LoVo (cell line): Measurements from ENCODE around the gene FPR3.
"Not testable (repeated sequence)": the region's sequence is repeated elsewhere in the genome, so short reads cannot be mapped to it uniquely, and the experiment has no call there.

ENCODE experiments used
- DNase-seq: peaks from one replicate; pipeline ENCODE4 v3.0.0-alpha.2; 2016; ENCODE audit warnings: low spot score

The FPR3 gene

DNA sequence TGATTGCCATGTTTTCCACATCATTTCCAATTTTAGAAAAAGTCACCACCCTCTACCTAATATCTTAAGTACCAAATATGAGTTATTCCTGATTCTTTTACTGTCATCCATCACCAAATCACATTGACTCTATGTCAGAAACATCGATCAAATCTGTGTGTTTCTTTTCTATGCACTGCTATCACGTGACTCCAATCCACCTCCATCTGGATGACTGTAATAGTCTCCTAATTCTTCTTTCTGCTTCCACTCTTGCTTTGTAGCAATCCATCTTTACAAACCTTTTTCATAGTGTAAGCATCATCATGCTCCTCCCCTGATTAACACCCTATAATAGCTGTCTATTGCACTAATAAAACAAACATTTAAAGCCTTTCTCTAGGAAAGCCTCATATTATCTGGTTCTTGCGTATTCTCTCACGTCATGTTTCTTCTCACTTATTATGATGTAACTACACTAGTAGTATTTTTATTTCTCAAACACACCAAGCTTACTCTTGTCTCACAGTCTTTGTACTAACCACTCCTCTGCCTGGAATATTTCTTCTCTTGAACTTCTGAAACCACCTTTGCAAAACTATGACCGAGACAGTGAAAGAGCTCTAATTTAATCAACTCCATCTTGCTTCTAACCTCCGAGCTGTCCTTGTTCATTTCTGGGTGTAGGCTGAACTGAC, 10.7 kb upstream of the FPR3 start:
- no peak for DNase-seq

DNA sequence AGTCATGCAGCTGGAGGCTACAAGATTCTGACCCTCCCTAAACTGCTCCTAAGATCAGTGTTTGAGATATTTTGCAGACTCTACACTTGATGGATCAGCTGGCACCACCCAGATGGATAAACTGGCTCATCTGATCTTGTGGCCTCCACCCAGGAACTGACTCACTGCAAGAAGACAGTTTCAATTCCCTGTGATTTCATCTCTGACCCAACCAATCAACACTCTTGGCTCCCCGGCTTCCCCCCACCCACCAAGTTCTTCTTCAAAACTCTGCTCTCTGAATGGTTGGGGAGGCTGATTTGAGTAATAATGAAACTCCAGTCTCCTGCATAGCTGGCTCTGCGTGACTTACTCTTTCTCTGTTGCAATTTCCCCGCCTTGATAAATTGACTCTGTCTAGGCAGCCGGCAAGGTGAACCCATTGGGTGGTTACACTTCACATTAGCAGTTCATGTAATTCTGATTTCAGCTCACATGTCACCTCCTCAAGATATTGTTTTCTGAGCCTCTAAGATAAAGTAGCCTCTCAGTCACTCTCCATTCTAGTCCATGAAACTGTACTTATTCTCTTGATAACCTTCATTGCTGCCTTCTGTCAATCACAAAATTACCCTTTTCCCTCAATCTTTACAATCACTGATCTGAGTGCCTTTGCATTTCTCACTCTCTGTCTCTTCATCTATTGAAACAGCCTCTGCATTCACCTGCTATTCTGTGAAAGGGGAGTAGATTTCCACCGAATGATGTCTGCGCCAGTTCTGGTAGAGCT, 9.9 kb upstream of the FPR3 start:
- DNase-seq, result no peak

DNA sequence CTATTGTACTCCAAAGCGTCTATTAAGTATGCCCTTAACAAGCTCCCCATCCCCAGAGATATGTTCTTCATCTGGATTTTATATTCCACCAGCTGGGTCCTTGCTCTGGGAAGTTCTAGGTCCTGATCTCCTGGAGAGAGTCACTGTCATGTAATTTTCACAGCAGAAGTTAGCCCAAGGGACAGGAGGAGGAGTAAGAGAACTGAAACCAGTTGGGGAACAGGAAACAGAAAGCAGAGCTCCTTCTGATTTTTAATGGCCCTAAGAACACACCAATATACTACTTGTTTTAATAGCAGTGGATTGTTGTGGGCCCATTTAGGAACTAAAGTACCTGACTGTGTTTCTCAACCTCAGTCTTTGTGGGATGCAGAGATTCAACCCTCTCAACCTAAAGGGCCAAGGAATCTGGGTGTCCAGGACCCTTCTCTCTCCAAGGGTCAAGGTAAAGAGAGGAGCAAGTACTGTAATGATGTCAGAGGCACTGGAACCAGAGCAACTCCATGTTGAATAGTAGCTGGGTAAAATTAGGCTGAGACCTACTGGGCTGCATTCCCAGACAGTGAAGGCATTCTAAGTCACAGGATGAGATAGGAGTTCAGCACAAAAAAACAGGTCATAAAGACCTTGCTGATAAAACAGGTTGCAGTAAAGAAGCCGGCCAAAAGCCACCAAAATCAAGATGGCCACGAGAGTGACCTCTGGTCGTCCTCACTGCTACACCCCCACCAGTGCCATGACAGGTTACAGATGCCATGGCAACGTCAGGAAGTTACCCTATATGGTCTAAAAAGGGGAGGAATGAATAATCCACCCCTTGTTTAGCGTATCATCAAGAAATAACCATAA, 8.1 kb upstream of the FPR3 start:
- no peak for DNase-seq

GRCh38 chr19:51788029-51788428, 6.9 kb upstream of the FPR3 start:
- no peak for DNase-seq

GRCh38 chr19:51789061-51789795, 5.7 kb upstream of the FPR3 start:
- DNase-seq, result no peak

DNA sequence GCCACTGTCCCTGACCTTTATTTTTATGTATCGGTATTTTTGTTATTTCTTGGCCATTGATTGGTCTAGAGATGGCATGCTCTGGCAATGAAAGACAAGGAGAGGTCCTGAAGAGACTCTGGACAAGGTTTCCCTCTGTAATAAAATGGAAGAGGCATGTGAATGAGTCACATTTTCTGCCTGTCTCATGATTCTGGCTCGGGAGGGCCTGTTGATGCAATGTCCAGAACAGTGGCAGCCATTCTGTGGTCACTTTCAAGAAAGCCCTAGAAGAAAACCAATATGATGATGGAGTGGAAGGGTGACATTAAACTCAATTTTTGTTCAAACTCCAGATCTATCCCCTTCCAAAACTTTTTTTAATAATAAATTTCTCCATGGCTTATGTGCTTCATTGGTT, 2.0 kb upstream of the FPR3 start:
- DNase-seq, result no peak

GRCh38 chr19:51793994-51794393, 963 bp upstream of the FPR3 start:
- DNase-seq, result no peak

- no peak for DNase-seq
Measured at GRCh38 chr19:51796195-51796679, 1.3 kb downstream of the FPR3 start.

- no peak for DNase-seq
Measured at GRCh38 chr19:51797480-51797879, 2.5 kb downstream of the FPR3 start.

DNA sequence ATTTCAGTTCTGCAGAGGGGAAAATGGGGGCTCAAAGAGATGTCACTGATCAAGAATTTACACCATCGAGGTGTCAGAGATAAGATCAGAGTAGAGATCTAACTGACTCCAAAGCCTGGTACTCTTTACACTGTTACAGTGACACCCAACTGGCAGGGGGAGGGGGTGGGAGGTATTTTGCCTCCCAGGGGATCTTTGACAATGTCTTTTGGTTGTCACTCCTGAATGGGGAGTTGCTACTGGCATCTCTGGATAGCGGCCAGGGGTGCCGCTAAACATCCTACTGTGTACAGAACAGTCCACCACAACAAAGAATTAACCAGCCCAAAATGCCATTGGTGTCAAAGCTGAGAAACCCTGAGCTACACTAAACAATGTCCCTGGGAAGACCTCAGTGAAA, 3.1 kb downstream of the FPR3 start:
- no peak for DNase-seq

DNA sequence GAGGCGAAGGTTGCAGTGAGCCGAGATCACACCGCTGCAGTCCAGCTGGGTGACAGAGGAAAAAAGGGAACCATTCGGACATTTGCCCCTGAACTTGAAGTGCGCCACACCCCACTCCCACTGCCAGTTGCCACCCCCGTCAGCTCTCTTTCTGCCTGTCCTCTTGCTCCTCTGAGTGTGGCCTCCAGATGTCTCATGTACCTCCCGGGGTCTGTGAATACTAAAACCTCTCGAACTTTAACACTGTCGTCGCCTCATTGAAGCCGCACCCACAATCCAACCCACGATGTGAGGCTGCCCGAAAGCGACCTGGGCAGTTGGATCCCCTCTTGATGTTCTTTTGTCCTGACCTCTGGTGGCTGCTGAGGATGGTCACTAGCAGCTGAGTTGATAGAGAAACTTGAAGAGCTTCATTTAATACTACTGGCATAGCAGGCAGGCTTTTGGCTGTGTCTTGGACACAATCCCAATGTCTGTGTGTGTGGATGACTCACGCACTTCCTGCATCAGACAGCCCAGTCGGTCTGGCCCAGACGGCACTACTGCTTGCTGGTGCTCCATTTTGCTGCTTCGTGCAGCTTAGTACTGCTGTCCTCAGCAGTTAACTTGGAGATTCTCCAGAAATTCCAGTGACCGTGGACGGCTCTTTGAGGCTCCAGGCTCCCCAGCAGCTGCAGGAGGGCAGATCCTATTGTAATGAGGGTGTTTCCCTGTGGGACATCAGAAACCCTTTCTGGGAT, 4.2 kb downstream of the FPR3 start:
- DNase-seq, result peak; percentile 19

GRCh38 chr19:51799774-51800472, 5.0 kb downstream of the FPR3 start:
- no peak for DNase-seq

DNA sequence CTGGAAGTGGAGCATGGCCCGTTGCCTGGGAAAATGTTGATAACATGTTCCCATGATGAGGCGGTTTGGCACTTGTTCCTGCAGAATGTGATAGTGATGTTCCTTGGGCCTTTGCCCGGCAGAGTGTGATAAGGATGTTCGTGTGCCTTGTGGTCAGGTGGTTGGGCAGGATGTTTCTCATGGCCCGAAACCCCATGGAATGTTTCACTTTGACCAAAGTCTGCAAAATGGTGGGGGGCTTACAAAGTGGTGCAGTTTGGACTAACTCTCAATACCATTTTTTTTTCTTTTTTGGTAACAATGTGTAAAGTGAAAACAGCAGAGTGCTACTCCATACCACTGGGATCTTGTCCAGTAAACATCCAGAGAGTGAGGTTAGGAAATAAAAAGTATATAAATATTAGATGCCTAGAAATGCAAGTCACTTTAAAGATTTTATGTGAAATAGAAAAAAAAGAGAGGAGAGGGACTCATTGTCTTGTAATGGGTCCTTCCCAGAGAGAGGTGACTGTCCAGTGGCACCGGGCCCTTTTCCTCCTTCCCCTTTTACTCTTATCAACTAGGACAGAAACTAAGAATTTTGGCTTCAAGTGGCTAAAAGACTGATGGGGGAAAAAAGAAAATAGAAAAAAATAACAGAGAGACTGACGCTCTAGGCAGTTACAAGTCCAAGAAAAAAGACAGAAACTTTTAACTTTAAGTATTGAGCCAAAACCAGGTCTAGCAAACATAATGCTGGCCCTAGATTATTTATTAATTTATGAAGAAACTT, 5.7 kb downstream of the FPR3 start:
- DNase-seq, result no peak

- DNase-seq, result no peak
Measured at GRCh38 chr19:51802775-51803174, 7.8 kb downstream of the FPR3 start.

DNA sequence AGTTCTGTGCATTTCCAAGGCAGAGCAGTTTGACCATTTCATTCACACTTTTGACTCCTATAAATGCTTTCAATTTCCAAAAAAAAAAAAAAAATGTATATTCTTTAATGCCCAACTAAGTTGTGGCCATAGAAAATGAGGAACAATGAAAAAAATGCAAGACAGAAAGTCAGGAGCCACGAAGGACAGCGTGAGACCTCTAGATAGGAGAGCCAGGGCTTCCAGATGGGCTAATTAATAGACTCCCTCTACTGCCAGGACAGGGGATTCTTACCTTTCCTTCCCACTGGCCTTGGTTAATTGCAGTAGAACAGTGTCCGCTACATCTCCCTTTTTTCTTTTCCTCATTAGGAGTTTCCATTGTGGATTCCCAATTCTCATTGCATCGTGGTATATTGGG, 8.6 kb downstream of the FPR3 start:
- no peak for DNase-seq

DNA sequence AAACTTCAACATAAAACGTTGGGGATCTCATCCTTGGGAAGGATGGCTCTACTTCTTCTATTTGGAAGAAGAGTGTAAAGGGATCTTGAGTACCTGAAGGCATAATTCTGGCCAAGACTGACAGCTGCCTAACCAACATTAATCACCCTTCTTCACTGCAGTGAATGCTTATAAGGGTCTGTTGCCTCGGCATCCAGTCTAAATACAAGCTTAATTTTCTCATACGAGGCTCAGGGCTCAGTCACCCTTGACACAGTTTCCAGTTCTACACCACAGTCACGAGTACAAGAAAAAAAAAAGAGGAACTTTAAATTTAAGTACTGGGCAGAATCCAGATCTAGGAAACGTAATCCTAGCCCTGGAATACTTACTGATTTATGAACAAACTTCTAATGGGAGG, 9.0 kb downstream of the FPR3 start:
- DNase-seq, result no peak

DNA sequence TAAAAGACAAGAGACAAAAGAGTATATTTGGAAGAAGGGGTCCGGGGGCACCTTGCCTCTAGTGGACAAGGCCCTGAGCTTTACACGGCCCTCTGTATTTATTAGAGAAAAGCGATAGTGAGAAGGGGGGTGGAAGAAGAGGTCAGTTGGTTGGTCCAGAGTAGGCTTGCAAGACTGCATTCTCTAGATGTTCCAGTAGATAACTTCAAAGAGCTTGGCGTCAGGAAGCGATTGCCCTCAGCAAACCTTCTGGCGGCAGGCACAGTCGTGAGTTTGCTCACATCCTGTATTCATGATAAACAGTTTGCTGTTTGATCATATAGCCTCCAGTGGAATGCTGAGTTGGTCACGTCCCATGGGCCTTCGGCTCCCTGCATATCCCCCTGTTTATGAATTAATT, 9.8 kb downstream of the FPR3 start:
- not testable (repeated sequence) for DNase-seq

DNA sequence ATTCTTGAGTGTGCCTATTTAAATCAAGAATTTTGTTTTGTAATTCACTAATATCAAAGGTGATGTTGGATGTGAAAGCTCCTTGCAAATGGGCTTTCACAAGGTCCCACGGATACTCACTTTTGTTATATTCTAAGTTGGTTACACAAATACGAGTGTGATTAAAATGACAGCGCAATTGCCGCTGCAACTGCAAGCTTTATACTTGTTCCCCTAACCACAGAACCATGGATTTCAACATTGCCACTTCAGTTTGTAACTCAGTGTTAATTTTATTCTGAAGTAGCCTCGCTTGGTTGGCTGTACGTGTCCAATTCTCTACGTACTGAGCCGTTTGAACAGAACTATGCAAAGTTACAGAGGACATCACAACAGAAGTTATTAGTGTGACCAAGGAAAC, 10.4 kb downstream of the FPR3 start:
- DNase-seq, result not testable (repeated sequence)

GRCh38 chr19:51806571-51806970, 11.6 kb downstream of the FPR3 start:
- not testable (repeated sequence) for DNase-seq
